GM18519 (cell line): ENCODE data around the gene SLC12A7.
"Not testable (repeated sequence)": the region's sequence is repeated elsewhere in the genome, so short reads cannot be mapped to it uniquely, and the experiment has no call there.

Experiments used
- ATAC-seq: cut with Tn5 transposase; IDR thresholded peaks from one replicate; pipeline ENCODE4 v1.9.1; 2021; ENCODE audit warnings: mild to moderate bottlenecking, moderate library complexity; ENCODE audit not compliant: unreplicated experiment, low FRiP score

Gene SLC12A7

DNA sequence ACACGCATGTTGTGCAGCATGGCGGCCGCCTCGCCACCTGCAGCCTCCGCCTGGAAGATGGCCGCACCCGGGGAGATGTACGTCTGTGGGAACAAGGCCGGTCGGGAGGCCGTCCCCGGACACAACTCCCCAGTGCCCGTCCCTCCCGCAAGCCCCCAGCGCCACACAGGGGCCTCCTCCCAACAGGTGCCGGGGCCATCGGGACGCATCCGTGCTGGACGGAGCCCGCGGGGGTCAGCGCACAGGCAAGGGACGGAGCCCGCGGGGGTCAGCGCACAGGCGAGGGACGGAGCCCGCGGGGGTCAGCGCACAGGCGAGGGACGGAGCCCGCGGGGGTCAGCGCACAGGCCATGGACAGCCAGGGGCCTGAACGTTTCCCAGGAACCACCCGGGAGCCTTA lies 26.5 kb downstream of the SLC12A7 start:
- no peak for ATAC-seq

DNA sequence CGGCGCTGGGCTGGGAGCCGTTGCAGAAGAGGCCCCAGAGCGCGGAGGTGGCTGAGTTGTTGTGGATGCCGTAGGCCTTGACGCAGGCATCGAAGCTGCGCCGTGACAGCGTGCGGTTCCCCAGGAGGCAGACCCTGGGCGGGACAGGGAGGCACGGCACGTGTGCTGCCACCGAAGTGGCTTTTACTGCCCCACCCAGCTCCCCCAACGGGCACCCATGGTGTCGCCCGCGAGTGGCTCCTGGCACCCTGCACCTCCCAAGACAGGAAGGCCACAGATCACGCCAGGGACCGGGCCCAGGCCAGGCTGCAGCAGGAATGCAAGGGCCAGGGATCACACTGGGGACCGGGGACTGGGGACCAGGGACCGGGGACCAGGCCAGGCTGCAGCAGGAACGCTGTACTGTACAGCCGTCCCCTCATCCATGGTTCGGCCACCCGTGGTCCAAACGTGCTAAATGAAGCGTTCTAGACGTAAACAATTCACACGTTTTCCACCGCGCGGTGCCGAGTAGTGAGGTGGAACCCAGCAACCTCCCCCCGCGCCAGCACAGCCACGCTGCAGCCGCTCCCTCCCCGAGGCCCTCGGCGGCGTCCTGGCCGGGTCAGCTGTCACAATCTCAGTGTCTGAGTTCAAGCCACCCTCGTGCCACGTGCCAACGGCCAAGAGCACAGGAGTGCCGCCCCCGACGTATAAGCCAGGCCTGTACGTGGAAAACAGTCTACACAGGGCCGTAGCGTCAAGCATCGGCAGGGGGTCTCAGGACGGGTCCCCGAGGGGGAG lies 27.8 kb downstream of the SLC12A7 start:
- ATAC-seq = no peak

DNA sequence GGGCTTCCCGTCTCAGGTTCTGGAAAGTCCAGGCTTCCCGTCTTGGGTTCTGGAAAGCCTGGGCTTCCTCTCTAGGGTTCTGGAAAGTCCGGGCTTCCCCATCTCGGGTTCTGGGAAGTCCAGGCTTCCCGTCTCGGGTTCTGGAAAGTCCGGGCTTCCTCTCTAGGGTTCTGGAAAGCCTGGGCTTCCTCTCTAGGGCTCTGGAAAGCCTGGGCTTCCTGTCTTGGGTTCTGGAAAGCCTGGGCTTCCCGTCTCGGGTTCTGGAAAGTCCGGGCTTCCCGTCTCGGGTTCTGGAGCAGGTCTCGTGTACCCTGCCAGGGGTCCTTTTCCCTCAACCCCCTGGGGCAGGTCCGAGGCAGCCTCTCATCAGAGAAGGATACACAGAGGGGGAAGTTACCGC lies 28.8 kb downstream of the SLC12A7 start:
- not testable (repeated sequence) for ATAC-seq

DNA sequence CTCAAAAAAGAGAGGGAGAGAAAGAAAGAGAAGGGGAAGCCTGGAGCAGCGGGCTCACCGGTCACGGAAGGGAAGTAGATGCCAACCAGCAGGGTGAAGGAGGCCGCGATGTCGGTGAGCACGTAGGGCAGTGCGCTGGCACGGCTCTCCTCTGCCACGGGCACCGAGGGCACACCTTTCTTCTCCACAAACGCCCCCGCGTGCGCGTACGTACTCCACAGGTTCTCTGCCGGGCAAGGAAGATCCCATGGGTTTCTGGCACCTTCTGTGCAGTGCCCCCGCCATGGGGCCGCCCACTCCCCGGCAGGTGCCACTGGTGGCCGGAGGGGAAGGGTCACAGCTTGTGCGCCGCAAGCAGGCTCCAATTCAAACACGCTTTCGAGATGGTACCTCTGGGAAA lies 30.3 kb downstream of the SLC12A7 start:
- no peak for ATAC-seq

DNA sequence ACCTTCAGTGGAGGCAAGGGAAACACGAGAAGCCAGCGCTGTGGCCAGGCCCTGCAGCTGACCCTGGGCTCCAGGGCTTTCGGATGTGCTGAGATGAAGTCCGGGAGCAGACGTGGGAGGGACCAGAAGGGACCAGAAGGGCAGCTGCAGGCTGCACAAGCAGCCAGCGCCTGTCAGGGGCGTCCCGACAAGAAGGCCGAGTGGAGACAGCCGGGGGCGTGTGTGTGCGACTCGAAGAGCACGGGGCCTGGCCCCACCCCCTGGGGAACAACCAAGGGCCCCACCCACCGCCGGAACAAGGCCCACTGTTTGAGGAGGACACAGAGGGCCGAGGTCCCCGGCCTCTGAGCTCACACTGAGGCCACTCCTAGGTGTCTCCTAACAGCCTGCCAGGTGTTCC lies 31.4 kb downstream of the SLC12A7 start:
- no peak for ATAC-seq

DNA sequence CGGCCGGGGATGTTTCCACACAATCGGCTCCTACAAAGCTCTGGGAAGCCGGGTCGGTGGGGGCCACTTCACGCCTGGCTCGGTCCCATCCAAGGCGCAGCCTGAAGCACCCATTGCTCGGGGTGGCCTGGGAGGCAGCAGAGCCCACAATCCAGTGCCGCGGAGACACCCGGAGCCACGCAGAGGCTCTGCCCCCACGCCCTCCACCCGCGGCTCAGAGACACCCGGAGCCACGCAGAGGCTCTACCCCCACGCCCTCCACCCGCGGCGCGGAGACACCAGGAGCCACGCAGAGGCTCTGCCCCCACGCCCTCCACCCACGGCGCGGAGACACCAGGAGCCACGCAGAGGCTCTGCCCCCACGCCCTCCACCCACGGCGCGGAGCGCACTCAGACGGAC lies 31.9 kb downstream of the SLC12A7 start:
- no peak for ATAC-seq

DNA sequence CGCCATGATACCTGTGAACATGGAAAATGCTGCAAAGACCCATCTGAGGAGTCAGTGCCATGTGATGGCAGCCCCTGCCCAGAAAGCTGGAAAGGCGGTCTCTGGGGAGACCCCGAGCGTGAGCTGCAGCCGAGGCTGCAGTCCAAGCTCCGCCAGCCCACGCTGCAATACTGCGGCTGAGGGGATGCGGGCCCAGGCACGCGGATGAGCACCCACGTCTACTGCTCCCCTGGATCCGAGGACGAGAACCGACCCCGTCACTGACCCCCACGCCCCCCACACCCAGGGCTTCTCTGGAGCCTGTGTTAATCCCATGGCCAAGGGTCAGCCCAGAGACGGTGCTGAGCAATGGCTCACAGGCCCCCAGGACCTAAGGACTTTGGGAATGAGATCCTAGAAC lies 32.4 kb downstream of the SLC12A7 start:
- no peak for ATAC-seq

DNA sequence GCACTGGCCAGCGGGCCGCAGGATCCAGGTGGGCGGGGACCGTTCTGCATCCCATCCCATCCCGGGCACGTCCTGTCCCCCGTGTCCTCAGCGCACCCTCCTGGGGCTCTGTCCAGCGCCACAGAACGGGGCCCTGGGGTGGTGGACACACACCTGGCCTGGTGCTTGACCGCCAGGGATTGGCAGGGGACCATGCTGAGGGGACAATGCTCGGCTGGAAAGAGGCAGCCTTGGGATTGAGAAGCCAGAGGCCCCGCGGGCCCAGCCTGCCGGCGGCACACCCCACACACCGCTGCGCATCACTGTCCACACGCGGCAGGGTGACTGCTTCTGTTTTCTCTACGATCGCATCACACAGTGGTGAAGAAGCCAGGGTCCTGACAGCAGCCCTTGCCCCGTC lies 33.0 kb downstream of the SLC12A7 start:
- no peak for ATAC-seq

DNA sequence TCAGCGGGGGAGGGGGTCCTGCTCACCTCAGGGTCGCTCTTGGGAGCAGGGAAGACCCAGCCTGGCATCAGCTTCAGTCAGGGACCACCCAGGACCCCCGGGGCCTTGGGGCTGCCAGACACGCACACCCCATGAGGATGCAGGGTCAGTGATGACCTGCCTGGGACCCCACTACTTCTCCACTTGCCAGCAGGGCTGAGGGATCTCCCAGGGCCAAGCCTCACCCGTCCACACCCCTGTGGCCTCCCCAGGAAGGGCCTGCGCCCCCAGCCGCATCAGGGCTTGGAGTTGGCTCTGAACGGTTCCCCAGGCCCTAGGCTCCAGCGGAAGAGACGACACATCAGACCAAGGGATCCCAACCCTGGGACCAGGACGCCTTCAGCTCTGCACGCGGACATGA lies 33.7 kb downstream of the SLC12A7 start:
- ATAC-seq = no peak

DNA sequence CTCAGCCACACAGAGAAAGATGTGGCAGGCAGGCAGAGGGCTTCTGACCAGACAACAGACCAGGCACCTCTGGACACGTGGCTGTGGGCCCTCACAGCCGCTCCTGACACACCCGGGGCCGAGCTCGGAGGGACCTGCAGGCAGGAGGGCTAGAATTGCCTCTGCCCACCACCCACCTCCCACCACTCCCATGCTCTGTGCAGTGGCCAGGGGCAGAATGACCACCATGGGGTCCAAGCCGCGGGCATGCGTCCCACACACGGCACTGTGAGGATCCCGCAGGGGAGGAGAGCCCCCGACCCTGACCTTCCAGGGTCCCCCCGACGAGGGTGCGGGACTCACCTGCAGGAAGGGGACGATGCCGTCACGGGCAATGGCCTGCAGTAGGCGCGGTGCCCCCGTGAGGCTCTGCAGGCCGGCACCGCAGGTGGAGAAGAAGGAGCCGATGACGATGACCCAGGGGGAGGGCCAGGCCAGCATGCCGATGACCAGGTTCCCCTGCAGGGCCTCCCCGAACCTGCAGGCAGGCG lies 34.3 kb downstream of the SLC12A7 start:
- ATAC-seq = no peak

DNA sequence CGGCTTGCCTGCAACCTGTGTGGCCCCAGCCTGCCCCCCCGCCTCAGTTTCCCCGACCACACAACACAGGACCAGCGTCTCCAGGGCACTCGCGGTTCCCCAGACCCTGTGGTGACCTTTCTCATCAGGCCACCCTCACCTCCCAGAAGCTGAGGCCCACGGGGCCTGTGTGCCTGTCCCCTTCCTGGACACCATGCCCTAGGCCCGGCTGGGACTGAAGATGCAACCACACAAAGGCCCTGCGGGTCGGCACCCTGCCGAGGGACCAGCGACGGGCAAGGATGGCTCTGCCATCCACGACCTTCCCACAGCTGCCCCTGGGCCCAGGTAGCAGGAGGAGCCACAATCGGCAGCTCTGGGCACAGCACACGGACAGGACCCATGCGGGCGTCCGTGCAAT lies 34.8 kb downstream of the SLC12A7 start:
- ATAC-seq = no peak

DNA sequence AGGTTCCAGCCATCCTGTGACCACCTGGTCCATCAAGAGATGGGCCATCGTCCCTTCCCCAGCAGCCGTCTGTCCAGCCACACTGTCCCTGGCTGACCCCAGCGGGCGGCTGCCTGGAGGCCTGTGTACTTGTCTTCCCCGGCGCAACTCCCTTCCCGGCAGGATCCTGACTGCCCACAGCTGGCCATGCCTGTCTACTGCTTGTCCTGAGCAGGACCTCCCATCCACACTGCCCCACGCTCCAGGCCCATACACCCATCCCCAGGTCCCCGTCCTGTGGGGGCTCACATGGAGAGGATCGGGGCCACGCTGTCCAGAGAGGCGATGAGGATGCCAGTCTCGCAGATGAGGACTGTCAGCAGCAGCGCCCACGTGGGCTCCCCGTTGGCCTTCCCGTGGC lies 35.5 kb downstream of the SLC12A7 start:
- no peak for ATAC-seq

DNA sequence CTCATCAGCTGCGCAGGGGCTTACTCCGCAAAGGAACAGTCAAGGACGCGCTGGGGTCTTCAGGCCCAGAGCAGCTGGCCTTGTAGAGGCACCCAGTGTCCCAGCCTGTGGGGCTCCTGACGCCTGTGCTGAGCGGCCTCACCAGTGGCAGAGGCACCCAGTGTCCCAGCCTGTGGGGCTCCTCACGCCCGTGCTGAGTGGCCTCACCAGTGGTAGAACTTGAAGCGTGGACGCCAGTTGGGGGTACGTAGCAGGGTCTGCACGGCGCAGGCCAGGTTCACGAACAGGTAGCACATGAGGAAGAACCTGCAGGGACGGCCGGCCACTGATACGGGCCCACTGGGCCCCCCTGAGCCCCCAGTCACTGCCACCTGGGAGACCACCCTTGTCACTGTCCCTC lies 35.9 kb downstream of the SLC12A7 start:
- no peak for ATAC-seq

DNA sequence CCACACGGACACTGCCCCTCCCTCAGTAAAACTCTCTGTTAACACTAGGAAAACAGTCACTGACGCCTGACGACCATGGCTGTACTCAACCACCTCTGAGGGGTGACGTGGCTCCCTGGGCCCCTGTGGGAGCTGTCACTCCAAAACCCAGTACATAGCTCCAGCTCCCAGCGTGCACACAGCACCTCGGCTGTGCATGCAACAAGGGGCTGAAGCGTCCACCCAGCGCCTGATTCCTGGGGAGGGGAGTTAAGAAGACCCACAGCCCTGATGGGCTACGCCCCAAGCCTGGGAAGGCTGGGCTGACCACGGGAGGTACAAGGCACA lies 36.3 kb downstream of the SLC12A7 start:
- ATAC-seq = no peak

DNA sequence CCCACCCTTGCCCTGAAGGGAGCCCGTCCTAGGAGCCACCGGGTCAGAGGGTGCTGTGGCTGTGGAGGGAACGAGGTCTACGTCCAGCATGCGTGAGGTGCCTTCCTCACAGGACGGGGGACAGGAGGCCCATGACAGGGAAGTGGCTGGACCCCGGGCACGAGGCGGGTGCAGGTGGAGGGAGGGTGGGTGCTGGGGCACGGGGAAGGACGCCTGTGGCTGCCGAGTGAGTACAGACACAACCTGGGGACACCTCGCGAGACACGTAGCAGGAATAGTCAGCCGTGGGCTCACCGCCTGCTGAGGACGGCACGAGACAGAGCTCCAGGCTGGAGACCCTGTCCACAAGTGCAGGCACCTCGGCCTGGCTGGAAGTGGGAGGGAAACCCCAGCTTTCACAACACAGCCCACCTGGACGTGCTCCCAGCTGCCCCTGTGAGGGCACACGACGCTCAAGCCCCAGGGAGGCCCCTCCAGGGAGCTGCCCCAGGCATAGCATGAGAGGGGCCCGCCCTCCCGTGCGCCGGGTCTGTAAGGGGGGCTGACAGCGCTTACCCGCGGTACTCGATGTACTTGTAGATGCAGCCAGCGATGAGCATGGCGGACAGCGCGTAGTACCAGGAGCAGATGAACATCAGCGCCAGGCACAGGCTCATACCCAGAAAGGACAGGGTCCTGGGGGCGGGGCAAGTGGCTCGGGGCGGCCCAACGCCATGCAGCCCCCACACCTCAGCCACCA lies 36.9 kb downstream of the SLC12A7 start:
- no peak for ATAC-seq

DNA sequence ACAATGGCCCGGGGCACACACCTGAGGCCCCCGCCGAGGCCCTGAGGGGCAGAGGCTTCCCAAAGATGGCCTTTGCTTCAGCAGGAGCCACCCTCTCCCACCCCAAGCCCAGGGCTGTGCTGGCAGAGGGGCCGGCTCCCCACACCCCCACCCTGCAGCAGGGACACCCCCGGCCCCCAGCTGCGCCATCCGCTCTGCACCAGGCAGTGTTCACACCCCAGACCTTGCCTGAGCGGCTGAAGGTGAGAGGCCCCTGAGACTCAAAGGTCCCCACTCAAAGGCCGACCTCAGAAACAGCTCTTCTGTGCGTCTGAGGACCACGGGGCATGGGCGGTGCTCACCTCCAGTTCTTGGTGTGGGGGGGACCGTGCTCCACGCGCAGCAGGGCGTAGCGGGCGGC lies 37.6 kb downstream of the SLC12A7 start:
- ATAC-seq = no peak

DNA sequence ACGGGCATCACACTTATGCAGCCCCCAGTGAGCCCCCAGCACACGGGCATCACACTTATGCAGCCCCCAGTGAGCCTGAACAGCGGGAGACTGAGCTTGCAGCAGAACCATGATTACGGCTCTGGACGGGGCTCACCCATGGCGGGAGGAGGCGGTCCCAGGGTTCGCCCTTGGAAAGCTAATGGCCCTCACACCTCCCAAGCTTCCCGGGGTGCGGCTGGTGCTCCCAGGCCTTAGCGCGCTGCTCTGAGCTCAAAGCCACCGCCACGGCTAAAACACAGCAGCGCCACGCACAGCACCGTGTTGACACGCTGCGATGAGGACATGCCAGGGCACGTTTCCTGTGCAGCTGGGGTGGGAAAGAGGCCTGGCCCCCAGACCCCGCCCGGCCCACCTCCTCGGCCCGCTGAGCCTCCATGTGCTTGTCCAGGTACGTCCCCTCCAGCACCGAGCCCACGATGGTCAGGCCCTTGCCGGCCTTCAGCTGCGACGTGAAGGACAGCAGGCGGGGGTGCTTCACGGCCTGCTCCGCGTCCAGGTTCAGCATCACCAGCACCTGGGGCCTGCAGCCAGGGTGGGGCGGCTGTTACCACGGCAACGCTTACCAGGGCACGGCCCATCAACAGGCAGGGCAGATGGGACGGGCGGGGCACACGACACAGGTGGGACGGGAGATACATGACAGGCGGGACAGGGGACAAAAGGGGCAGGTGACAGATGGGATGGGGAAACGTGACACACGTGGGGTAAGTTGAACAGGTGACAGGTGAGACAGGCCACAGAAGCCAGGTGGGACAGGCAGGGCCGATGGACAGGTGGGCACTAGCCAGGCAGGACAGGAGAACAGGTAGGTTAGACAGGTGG lies 38.4 kb downstream of the SLC12A7 start:
- ATAC-seq = no peak

DNA sequence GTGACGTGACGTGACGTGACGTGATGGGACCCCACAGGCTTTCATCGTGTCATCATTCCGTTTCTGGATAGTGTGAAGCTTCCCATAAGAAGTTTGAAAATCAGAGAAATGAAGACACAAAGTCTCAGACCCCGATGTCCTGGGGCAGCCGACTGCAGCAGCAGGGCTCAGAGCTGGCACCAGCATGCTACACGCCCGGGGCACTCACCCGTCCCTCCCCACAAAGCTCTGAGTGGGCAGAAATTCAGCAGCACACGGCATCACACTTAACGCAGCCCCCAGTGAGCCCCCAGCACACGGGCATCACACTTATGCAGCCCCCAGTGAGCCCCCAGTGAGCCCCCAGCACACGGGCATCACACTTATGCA lies 42.2 kb downstream of the SLC12A7 start:
- no peak for ATAC-seq

DNA sequence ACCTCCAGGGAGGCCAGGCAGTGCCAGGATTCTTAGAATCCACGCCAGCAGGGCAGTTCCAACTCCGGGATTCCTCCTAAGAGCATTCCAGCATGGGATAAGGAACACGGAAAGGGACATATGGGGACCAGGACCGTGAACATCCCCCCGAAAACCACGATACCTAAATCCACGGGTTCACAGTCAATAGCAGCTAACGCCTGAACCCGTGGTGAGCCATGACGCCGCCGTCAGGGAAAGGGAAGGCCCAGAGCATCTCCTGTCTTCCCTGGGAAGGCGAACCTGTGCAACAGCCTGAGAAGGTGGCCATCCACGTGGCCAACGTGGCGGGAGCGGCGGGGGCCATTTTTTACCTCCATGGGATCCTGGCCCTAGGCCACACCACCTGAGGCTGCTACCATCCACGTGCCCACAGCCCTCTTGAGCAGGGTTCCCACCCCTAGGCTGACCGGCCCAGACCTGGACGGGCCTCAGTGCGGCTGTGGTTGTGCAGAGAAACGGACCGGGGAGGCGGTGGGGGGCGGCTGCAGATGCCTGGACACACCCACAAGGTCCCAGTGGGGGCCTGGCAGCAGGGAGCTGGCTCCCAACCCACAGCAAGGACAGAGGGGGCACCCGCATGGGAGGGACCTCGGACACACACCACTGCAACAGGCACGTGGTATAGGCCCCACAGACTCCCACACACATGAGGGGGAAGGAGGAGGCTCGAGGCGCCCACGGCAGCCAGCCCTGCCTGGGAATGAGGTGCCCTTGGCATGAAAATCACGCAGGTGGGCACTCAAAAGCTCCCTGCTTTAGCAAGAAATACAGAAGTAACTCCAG lies 42.8 kb downstream of the SLC12A7 start:
- ATAC-seq = no peak

DNA sequence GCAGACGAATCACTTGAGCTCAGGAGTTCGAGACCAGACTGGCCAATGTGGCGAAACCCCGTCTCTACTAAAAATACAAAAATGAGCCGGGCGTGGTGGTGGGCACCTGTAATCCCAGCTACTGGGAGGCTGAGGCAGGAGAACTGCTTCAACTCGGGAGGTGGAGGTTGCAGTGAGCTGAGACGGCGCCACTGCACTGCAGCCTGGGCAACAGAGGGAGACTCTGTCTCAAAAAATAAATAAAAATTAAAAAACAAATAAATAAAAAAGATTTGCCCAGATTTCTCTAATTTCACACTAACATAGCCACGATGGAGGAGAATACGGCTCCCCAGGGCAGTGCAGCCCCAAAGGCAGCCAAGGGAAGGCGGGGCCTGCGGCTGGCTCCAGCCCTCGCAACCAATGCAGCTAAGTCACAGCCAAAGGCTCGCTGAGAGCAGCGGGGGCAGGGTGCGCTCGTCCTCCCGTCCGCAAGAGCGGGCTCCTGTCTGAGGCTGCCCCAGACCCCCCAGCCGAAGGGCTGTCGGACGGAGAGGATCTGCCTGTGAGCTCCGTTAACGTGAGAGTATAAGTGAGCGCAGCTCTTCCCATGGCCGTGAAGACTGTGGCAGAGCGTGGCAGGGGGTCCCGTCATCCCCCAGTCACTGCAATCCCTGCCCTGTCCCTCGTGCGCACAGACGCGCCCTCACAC lies 43.5 kb downstream of the SLC12A7 start:
- no peak for ATAC-seq
